ENCODE results near the gene MTHFD1. TPM values are rescaled to one million over a fixed set of nuclear protein-coding genes. Genes with fewer than 3 reads are reported as not detected.

Gene MTHFD1
- total RNA-seq, 4 donors from 2014 or later, result 18.4 to 47.0 (median 25.4) TPM

- H3K4me1 ChIP-seq, result peaks cover 0 to 10% (median 0%) of the 10 kb centered on the region in 4 donors
- H3K36me3 ChIP-seq, result peaks cover 0 to 22% (median 0%) of the 10 kb centered on the region in 3 donors
- DNase-seq, result no peak
- TF ChIP-seq POLR2A (IDR thresholded peaks at IDR 0.05), result no peak
- no peak for TF ChIP-seq CTCF (IDR thresholded peaks at IDR 0.05)
- peak overlapping the region in 1 of 4 donors; percentile 52 for H3K27ac ChIP-seq
- no peak overlapping the region for H3K4me3 ChIP-seq
- no peaks in the 10 kb centered on the region for H3K27me3 ChIP-seq
- H3K9me3 ChIP-seq, result no peaks in the 10 kb centered on the region
Measured at GRCh38 chr14:64438181-64438841, 50.2 kb downstream of the MTHFD1 start.

- peaks cover 0 to 21% (median 0%) of the 10 kb centered on the region in 3 donors for H3K36me3 ChIP-seq
- no peak overlapping the region for H3K27ac ChIP-seq
Measured at GRCh38 chr14:64439141-64439540, 51.0 kb downstream of the MTHFD1 start.

GRCh38 chr14:64440494-64440893, 52.3 kb downstream of the MTHFD1 start:
- no peak for TF ChIP-seq POLR2A (IDR thresholded peaks at IDR 0.05)
- Histone ChIP-seq H3K4me1 (peaks cover 0 to 11% (median 7%) of the 10 kb centered on the region in 4 donors), H3K27me3 (no peaks in the 10 kb centered on the region), H3K4me3 (no peak overlapping the region), H3K36me3 (peaks cover 0 to 17% (median 0%) of the 10 kb centered on the region in 3 donors), H3K27ac (no peak overlapping the region), H3K9me3 (no peaks in the 10 kb centered on the region)
- no peak for DNase-seq

More at GRCh38 chr14:64439141-64439540, 51.0 kb downstream of the MTHFD1 start:
- Histone ChIP-seq H3K9me3 (no peaks in the 10 kb centered on the region), H3K27me3 (no peaks in the 10 kb centered on the region), H3K4me3 (no peak overlapping the region), H3K4me1 (peaks cover 0 to 10% (median 0%) of the 10 kb centered on the region in 4 donors)
- TF ChIP-seq CTCF (IDR thresholded peaks at IDR 0.05) (no peak), POLR2A (IDR thresholded peaks at IDR 0.05) (no peak)
- no peak for DNase-seq

- Histone ChIP-seq H3K4me1 (peaks cover 0 to 16% (median 9%) of the 10 kb centered on the region in 4 donors), H3K4me3 (no peak overlapping the region), H3K36me3 (peaks cover 0 to 10% (median 0%) of the 10 kb centered on the region in 3 donors), H3K9me3 (no peaks in the 10 kb centered on the region), H3K27me3 (no peaks in the 10 kb centered on the region), H3K27ac (no peak overlapping the region)
- TF ChIP-seq CTCF (IDR thresholded peaks at IDR 0.05) (no peak), POLR2A (IDR thresholded peaks at IDR 0.05) (no peak)
- DNase-seq, result no peak
Measured at GRCh38 chr14:64442300-64442988, 54.3 kb downstream of the MTHFD1 start.

- Histone ChIP-seq H3K27me3 (no peaks in the 10 kb centered on the region), H3K4me1 (peaks cover 0 to 16% (median 5%) of the 10 kb centered on the region in 4 donors), H3K9me3 (no peaks in the 10 kb centered on the region), H3K36me3 (peaks cover 0 to 8% (median 0%) of the 10 kb centered on the region in 3 donors), H3K4me3 (no peak overlapping the region), H3K27ac (peak overlapping the region in 2 of 4 donors; percentile 47 to 67)
- DNase-seq, result peak in 2 of 3 donors; percentile 51 to 63
- TF ChIP-seq POLR2A (IDR thresholded peaks at IDR 0.05) (no peak), CTCF (IDR thresholded peaks at IDR 0.05) (no peak)
Measured at GRCh38 chr14:64444140-64444539, 56.0 kb downstream of the MTHFD1 start.
